Caco-2 (cell line): ENCODE results near the gene BRAT1. TPM values are rescaled to one million over a fixed set of nuclear protein-coding genes. Genes with fewer than 3 reads are reported as not detected.

Source experiments
- BruUV-seq: library from RNA; stranded (reverse); fragments of 400-500 nt; replicated peaks from 2 replicates; lab custom pipeline; 2021; lab: Mats Ljungman, UMichigan
- CTCF ChIA-PET: fragments of 300-600 bp; sonication (Branson Sonifier 250); formaldehyde crosslinking; loops from one replicate; lab custom pipeline; 2022; ENCODE audit warnings: antibody characterized with exemption; lab: Charles Lee
- POLR2A ChIA-PET: fragments of 300-600 bp; sonication (Branson Sonifier 250); formaldehyde crosslinking; loops from one replicate; lab custom pipeline; 2022; ENCODE audit warnings: antibody characterized with exemption; lab: Charles Lee
- DNase-seq, 2 experiments: peaks; one replicate each; pipeline versions ENCODE4 v3.0.0 to v3.0.0-alpha.2; 2020 to 2022
- H3K27me3 ChIP-seq: replicated peaks from 2 replicates; pipeline ENCODE4 v1.6.0; 2011; ENCODE audit warnings: low read length; ENCODE audit not compliant: control insufficient read depth, insufficient read depth
- H3K36me3 ChIP-seq: 2 replicates; pipeline ENCODE4 v1.5.1; 2011; ENCODE audit warnings: low read length; ENCODE audit not compliant: control insufficient read depth, insufficient read depth
- H3K4me1 ChIP-seq: fragments of 250-450 bp; sonication (Bioruptor Pico); 2 replicates; pipeline ENCODE4 v1.5.1; 2020; ENCODE audit warnings: mild to moderate bottlenecking
- H3K4me3 ChIP-seq: 2 replicates; pipeline ENCODE4 v1.5.1; 2011; ENCODE audit warnings: low read depth, mild to moderate bottlenecking, control low read depth, low read length
- H3K9me3 ChIP-seq: fragments of 250-450 bp; sonication (Bioruptor Pico); 2 replicates; pipeline ENCODE4 v1.5.1; 2020; ENCODE audit warnings: mild to moderate bottlenecking, moderate library complexity
- H3K27ac Mint-ChIP-seq: one replicate; pipeline ENCODE4 v1.8.0; 2022; ENCODE audit warnings: mixed read lengths; ENCODE audit not compliant: unreplicated experiment
- H3K27me3 Mint-ChIP-seq: one replicate; pipeline ENCODE4 v1.8.0; 2022; ENCODE audit warnings: mixed read lengths; ENCODE audit not compliant: insufficient read depth, unreplicated experiment
- H3K36me3 Mint-ChIP-seq: one replicate; pipeline ENCODE4 v1.8.0; 2022; ENCODE audit warnings: mild to moderate bottlenecking, mixed read lengths; ENCODE audit not compliant: insufficient read depth, unreplicated experiment
- H3K4me1 Mint-ChIP-seq: one replicate; pipeline ENCODE4 v1.8.0; 2022; ENCODE audit warnings: low read depth, mixed read lengths; ENCODE audit not compliant: unreplicated experiment
- H3K4me3 Mint-ChIP-seq: one replicate; pipeline ENCODE4 v1.8.0; 2022; ENCODE audit warnings: mild to moderate bottlenecking, moderate library complexity, mixed read lengths; ENCODE audit not compliant: unreplicated experiment
- H3K9me3 Mint-ChIP-seq: one replicate; pipeline ENCODE4 v1.8.0; 2022; ENCODE audit warnings: mixed read lengths; ENCODE audit not compliant: unreplicated experiment
- CTCF ChIP-seq, 2 experiments: fragments of 200-600 bp in 1 of 2; IDR thresholded peaks; 1 replicate in 1 of 2; 2 replicates in 1 of 2; pipeline versions ENCODE4 v1.5.1 to v1.8.0; 2011 to 2022; ENCODE audit warnings: antibody characterized with exemption in 1 of 2, control low read depth in 1 of 2, inconsistent platforms in 1 of 2, low read depth in 1 of 2, low read length in 1 of 2, mild to moderate bottlenecking in 1 of 2, moderate library complexity in 1 of 2; ENCODE audit not compliant: insufficient read depth in 1 of 2, severe bottlenecking in 1 of 2, unreplicated experiment in 1 of 2
- intact Hi-C: fragments of 100-400 bp; cut with micrococcal nuclease; formaldehyde crosslinking; loops from one replicate; pipeline ENCODE4 v1.10.0; 2022; ENCODE audit not compliant: unreplicated experiment
- total RNA-seq: library from RNA; stranded (reverse); gene quantifications from 2 replicates; pipeline ENCODE4 v1.2.3, GENCODE V29; 2022

The BRAT1 gene
- total RNA-seq, 1 experiment from 2014 or later, result 33.5 TPM

- H3K27ac Mint-ChIP-seq, result no peak overlapping the region
- H3K36me3 Mint-ChIP-seq, result no peaks in the 10 kb centered on the region
- no peaks in the 10 kb centered on the region for H3K9me3 Mint-ChIP-seq
- CTCF ChIA-PET, result no interaction called here
- intact Hi-C loops, result no loop called here
- H3K4me3 Mint-ChIP-seq, result no peak overlapping the region
- TF ChIP-seq CTCF (IDR thresholded peaks at IDR 0.05; ENCODE audit: insufficient read depth in 1 of 2, low read depth in 1 of 2, low read length in 1 of 2, severe bottlenecking in 1 of 2, unreplicated experiment in 1 of 2), result no peak
- BruUV-seq, result no TSS peak
- POLR2A ChIA-PET, result no interaction called here
- no peak for DNase-seq
- H3K36me3 ChIP-seq, result no peaks in the 10 kb centered on the region
- H3K4me3 ChIP-seq, result no peak overlapping the region
- no peaks in the 10 kb centered on the region for H3K4me1 ChIP-seq
- H3K4me1 Mint-ChIP-seq, result no peaks in the 10 kb centered on the region
- H3K9me3 ChIP-seq, result no peaks in the 10 kb centered on the region
- no peaks in the 10 kb centered on the region for H3K27me3 ChIP-seq
- H3K27me3 Mint-ChIP-seq, result no peaks in the 10 kb centered on the region
Measured at GRCh38 chr7:2501947-2502646, 53.2 kb downstream of the BRAT1 start.

- POLR2A ChIA-PET, result no interaction called here
- no peak for DNase-seq
- Mint-ChIP-seq H3K27me3 (no peaks in the 10 kb centered on the region), H3K9me3 (no peaks in the 10 kb centered on the region), H3K4me1 (no peaks in the 10 kb centered on the region), H3K36me3 (no peaks in the 10 kb centered on the region), H3K27ac (no peak overlapping the region), H3K4me3 (no peak overlapping the region)
- no peaks in the 10 kb centered on the region for H3K9me3 ChIP-seq
- no peaks in the 10 kb centered on the region for H3K4me1 ChIP-seq
- TF ChIP-seq CTCF (IDR thresholded peaks at IDR 0.05; ENCODE audit: insufficient read depth in 1 of 2, low read depth in 1 of 2, low read length in 1 of 2, severe bottlenecking in 1 of 2, unreplicated experiment in 1 of 2), result no peak
- no peaks in the 10 kb centered on the region for H3K27me3 ChIP-seq
- no TSS peak for BruUV-seq
- CTCF ChIA-PET, result no interaction called here
- intact Hi-C loops, result no loop called here
- H3K4me3 ChIP-seq, result no peak overlapping the region
- no peaks in the 10 kb centered on the region for H3K36me3 ChIP-seq
Measured at GRCh38 chr7:2500701-2501100, 54.6 kb downstream of the BRAT1 start.

- Histone ChIP-seq H3K4me3 (no peak overlapping the region), H3K9me3 (no peaks in the 10 kb centered on the region), H3K27me3 (no peaks in the 10 kb centered on the region), H3K36me3 (no peaks in the 10 kb centered on the region), H3K4me1 (no peaks in the 10 kb centered on the region)
- POLR2A ChIA-PET, result no interaction called here
- Mint-ChIP-seq H3K27me3 (no peaks in the 10 kb centered on the region), H3K36me3 (no peaks in the 10 kb centered on the region), H3K9me3 (no peaks in the 10 kb centered on the region), H3K4me1 (no peaks in the 10 kb centered on the region), H3K27ac (no peak overlapping the region), H3K4me3 (no peak overlapping the region)
- DNase-seq, result no peak
- CTCF ChIA-PET, result interaction anchor here (0.6 kb wide), 1 partner anchor 68 kb away, joined by 3 read pairs; no protein-coding TSS in a partner anchor
- BruUV-seq, result no TSS peak
- no peak for TF ChIP-seq CTCF (IDR thresholded peaks at IDR 0.05; ENCODE audit: insufficient read depth in 1 of 2, low read depth in 1 of 2, low read length in 1 of 2, severe bottlenecking in 1 of 2, unreplicated experiment in 1 of 2)
- intact Hi-C loops, result no loop called here
Measured at GRCh38 chr7:2499719-2500430, 55.4 kb downstream of the BRAT1 start.
